ENCODE data around the gene ZBTB5.

DNA sequence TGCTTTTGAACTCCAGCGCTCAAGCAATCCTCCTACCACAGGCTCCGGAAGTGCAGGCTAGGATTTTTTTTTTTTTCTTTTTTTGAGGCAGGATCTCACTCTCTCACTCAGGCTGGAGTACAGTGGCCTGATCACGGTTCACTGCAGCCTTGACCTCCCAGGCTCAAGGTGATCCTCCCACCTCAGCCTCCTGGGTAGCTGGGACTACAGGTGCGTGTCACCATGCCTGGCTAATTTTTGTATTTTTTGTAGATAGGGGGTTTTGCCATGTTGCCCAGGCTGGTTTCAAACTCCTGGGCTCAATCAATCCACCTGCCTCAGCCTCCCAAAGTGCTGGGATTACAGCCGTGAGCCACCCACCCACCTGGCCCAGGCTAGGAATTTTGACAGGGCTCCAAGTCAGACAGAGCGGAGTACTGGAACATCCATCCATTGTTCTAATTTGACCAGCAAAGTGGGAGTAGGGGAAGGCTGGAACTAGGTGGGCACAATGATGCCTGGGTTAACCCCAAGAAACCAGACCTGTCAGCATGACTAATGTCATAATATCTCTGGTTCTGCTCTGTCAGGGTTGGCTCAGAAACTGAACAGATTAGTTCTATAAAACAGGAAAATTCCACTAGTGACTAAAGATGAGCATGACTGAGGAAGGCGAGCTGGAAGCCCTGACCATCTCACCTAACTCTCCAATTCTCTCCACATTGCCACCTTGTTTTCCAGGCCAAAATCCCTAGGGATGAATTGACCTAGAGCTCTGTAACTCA, 9.2 kb downstream of the ZBTB5 start:
- TF ChIP-seq POLR2A (IDR thresholded peaks at IDR 0.05; ENCODE audit: low read depth, low read length) (no peak), POLR2AphosphoS5 (IDR thresholded peaks at IDR 0.05; ENCODE audit: low read depth, low read length) (no peak)

Data from GM12892 (cell line).